Suprapubic skin (tissue), 4 donors: Measurements from ENCODE around the gene PTGES.

Source experiments
- POLR2A ChIP-seq, 2 donors: fragments of 450-650 bp; IDR thresholded peaks; one replicate each; pipeline ENCODE4 v1.6.1; 2017; ENCODE audit warnings: antibody characterized with exemption in 2 of 2, mild to moderate bottlenecking in 2 of 2, moderate library complexity in 2 of 2
- POLR2AphosphoS5 ChIP-seq, 3 donors: sonication (generic); formaldehyde crosslinking; IDR thresholded peaks; one replicate each; pipeline ENCODE4 v1.6.1; 2017; ENCODE audit warnings: antibody characterized with exemption in 3 of 3
- TF ChIP-seq, protein P1 (sequence below), 2 donors: fragments of 200-600 bp in 1 of 2; fragments of 450-650 bp in 1 of 2; sonication (generic) in 1 of 2; IDR thresholded peaks; one replicate each; pipeline ENCODE4 v1.5.1; 2016 to 2019; ENCODE audit warnings: antibody characterized with exemption in 2 of 2, mild to moderate bottlenecking in 1 of 2, moderate library complexity in 1 of 2

DNA sequence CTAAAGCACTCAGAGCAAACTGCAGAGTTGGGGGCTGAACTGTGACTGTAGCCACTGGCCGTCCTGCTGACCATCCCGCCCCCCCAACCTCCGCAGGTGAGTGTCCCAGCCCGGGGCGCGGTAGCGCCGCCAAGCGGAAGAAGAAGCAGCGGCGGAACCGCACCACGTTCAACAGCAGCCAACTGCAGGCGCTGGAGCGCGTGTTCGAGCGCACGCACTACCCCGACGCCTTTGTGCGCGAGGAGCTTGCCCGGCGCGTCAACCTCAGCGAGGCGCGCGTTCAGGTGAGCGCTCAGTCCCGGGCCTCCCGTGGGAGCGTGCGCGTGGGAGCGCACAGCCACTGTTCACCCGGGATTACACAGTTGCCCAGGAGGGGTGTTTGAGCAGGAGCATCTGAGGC lies 33.7 kb downstream of the PTGES start:
- TF ChIP-seq, protein P1, sequence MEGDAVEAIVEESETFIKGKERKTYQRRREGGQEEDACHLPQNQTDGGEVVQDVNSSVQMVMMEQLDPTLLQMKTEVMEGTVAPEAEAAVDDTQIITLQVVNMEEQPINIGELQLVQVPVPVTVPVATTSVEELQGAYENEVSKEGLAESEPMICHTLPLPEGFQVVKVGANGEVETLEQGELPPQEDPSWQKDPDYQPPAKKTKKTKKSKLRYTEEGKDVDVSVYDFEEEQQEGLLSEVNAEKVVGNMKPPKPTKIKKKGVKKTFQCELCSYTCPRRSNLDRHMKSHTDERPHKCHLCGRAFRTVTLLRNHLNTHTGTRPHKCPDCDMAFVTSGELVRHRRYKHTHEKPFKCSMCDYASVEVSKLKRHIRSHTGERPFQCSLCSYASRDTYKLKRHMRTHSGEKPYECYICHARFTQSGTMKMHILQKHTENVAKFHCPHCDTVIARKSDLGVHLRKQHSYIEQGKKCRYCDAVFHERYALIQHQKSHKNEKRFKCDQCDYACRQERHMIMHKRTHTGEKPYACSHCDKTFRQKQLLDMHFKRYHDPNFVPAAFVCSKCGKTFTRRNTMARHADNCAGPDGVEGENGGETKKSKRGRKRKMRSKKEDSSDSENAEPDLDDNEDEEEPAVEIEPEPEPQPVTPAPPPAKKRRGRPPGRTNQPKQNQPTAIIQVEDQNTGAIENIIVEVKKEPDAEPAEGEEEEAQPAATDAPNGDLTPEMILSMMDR (IDR thresholded peaks at IDR 0.05), result no peak
- no peak for TF ChIP-seq POLR2A (IDR thresholded peaks at IDR 0.05)
- TF ChIP-seq POLR2AphosphoS5 (IDR thresholded peaks at IDR 0.05), result no peak
